Heart left ventricle (tissue), 16 donors: ENCODE data around the gene PBX1. TPM values are rescaled to one million over a fixed set of nuclear protein-coding genes. Genes with fewer than 3 reads are reported as not detected.
A peak's percentile ranks its signal among the peaks of the same experiment; 100 is the strongest.

ENCODE experiments used
- ATAC-seq, 4 donors: fragments of 200-7000 bp; cut with Tn5 transposase; one replicate each; pipeline ENCODE4 v1.9.1; 2020 to 2022; ENCODE audit warnings: moderate library complexity in 4 of 4, mild to moderate bottlenecking in 3 of 4, moderate number of reproducible peaks in 1 of 4
- DNase-seq, 5 donors: peaks; one replicate each; pipeline ENCODE4 v3.0.0-alpha.2; 2020
- H3K27ac ChIP-seq, 12 donors: fragments of 200-600 bp; sonication (generic) in 4 of 12; one replicate each; pipeline versions ENCODE4 v1.5.0 to v1.8.0; 2016 to 2022; ENCODE audit warnings: mild to moderate bottlenecking in 2 of 12
- H3K27me3 ChIP-seq, 9 donors: fragments of 200-600 bp; sonication (generic) in 2 of 9; one replicate each; pipeline versions ENCODE4 v1.5.1 to v1.8.0; 2016 to 2022; ENCODE audit warnings: mild to moderate bottlenecking in 3 of 9
- H3K36me3 ChIP-seq, 9 donors: fragments of 200-600 bp; sonication (generic) in 2 of 9; one replicate each; pipeline versions ENCODE4 v1.5.0 to v1.8.0; 2018 to 2022; ENCODE audit warnings: mild to moderate bottlenecking in 2 of 9
- H3K4me1 ChIP-seq, 12 donors: fragments of 200-600 bp; sonication (generic) in 4 of 12; one replicate each; pipeline versions ENCODE4 v1.5.0 to v1.8.0; 2016 to 2022; ENCODE audit warnings: mild to moderate bottlenecking in 3 of 12
- H3K4me3 ChIP-seq, 12 donors: fragments of 200-600 bp; sonication (generic) in 4 of 12; one replicate each; pipeline versions ENCODE4 v1.5.0 to v1.8.0; 2017 to 2022; ENCODE audit warnings: mild to moderate bottlenecking in 9 of 12, moderate library complexity in 4 of 12
- H3K9me3 ChIP-seq, 12 donors: fragments of 200-600 bp; sonication (generic) in 4 of 12; one replicate each; pipeline versions ENCODE4 v1.5.0 to v1.8.0; 2016 to 2022; ENCODE audit warnings: mild to moderate bottlenecking in 1 of 12
- POLR2A ChIP-seq, 2 donors: fragments of 450-650 bp; IDR thresholded peaks; one replicate each; pipeline ENCODE4 v1.6.1; 2017; ENCODE audit warnings: antibody characterized with exemption in 2 of 2, mild to moderate bottlenecking in 2 of 2, moderate library complexity in 2 of 2
- WGBS, 4 donors: extraction: QIAGEN DNeasy Blood & Tissue Kit in 2 of 4; methylation state at CpG; one replicate each; pipeline versions ENCODE4 v1.1.5 to v1.1.7; 2013 to 2018; 5-methylcytosine and 5-hydroxymethylcytosine counted together
- intact Hi-C, 10 donors: fragments of 100-400 bp; cut with DNase I; formaldehyde crosslinking; loops; one replicate each; pipeline versions ENCODE4 v1.11.1 to v1.14.2; 2022
- polyA plus RNA-seq, 2 donors: library from polyadenylated mRNA; stranded (reverse); fragments of 200-250 nt; gene quantifications; one replicate each; pipeline ENCODE4 v1.2.3, GENCODE V29; 2013
- total RNA-seq, 9 donors: library from RNA; depleted of rRNA in 2 of 9; stranded (reverse); fragments of >200 nt in 2 of 9; fragmentation: NEBNext Ultra II Directional in 3 of 9; extraction: Animal tissue kit (Norgen Biotek cat#: 25700) in 3 of 9; gene quantifications; one replicate each; pipeline versions ENCODE4 v1.1.0 to v1.2.4, GENCODE V29; 2016 to 2023
- TF ChIP-seq, protein P1 (sequence below), 12 donors: fragments of 200-600 bp; sonication (generic) in 4 of 12; IDR thresholded peaks; one replicate each; pipeline versions ENCODE4 v1.5.0 to v1.8.0; 2018 to 2022; ENCODE audit warnings: antibody characterized with exemption in 12 of 12, mild to moderate bottlenecking in 5 of 12
- donor health status: ischemic (EF 13 %, LVEDD 7.1; RV severe dilation, severe dysfunction).
- donor health status: healthy with polysubstance abuse.
- donor health status: DM: no; HTN: yes; CAD: no.
- donor health status: DM: no; HTN: no; CAD: no.
- donor health status: ischemic (EF 25% LVEDD 6.9; RV normal size, moderate dysfunction).
- donor health status: ischemic (EF 25% LVEDD 5.7; RV mildly dilated, moderate dysfunction).
- donor health status: healthy.
- donor health status: DM: yes; HTN: yes; CAD: no.
- donor health status: ischemic (EF 35%, LVEDD 5.7; RV mildly dilated, moderate dysfunction).
- donor health status: nonischemic (EF 11% LVEDD 7.7; RV severe dilation, severe dysfunction).
- donor health status: DM: yes; HTN: yes; CAD: no.
- donor health status: PGD.
- donor health status: ischemic (EF 29% LVEDD 5.4; RV normal size, mild dysfunction).
- donor health status: nonischemic (EF 23%, LVEDD 6.1; RV moderate dilation, normal function).

PBX1 gene
- total and polyA plus RNA-seq, 11 donors: 15.2 to 78.2 (median 59.1) TPM

DNA sequence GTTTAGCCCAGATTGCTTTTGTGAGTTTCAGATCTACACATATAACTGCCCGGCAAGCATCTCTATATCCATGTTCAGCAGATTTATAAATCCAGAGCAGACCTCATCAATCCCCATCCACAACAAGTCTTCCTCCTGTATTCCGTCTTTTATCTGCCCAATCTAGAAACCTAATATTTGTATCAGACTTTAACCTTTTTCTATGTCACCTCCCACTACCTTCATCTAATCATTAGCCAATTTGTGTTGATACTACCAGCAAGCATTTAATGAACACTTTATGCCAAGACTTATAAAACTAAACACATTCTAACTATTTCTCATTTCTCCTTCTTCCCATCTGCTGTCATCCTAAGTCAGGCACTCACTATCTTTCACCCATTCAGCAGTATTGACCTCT, 135.5 kb downstream of the PBX1 start:
- Histone ChIP-seq H3K9me3 (no peaks in the 10 kb centered on the region), H3K27me3 (no peaks in the 10 kb centered on the region), H3K36me3 (peaks cover 0 to 4% (median 0%) of the 10 kb centered on the region in 9 donors), H3K27ac (no peak overlapping the region), H3K4me1 (peaks cover 0 to 16% (median 3%) of the 10 kb centered on the region in 12 donors), H3K4me3 (no peak overlapping the region)
- WGBS, 4 donors: 95 to 98% (median 97%) methylated on average over 2 of the region's 2 CpGs
- ATAC-seq (no peak), DNase-seq (no peak)
- intact Hi-C loops: no loop called here
- TF ChIP-seq, protein P1, sequence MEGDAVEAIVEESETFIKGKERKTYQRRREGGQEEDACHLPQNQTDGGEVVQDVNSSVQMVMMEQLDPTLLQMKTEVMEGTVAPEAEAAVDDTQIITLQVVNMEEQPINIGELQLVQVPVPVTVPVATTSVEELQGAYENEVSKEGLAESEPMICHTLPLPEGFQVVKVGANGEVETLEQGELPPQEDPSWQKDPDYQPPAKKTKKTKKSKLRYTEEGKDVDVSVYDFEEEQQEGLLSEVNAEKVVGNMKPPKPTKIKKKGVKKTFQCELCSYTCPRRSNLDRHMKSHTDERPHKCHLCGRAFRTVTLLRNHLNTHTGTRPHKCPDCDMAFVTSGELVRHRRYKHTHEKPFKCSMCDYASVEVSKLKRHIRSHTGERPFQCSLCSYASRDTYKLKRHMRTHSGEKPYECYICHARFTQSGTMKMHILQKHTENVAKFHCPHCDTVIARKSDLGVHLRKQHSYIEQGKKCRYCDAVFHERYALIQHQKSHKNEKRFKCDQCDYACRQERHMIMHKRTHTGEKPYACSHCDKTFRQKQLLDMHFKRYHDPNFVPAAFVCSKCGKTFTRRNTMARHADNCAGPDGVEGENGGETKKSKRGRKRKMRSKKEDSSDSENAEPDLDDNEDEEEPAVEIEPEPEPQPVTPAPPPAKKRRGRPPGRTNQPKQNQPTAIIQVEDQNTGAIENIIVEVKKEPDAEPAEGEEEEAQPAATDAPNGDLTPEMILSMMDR (IDR thresholded peaks at IDR 0.05): no peak
- no peak for TF ChIP-seq POLR2A (IDR thresholded peaks at IDR 0.05)

GRCh38 chr1:164695956-164696665, 137.1 kb downstream of the PBX1 start:
- Histone ChIP-seq H3K4me1 (peaks cover 0 to 32% (median 11%) of the 10 kb centered on the region in 12 donors), H3K27me3 (no peaks in the 10 kb centered on the region), H3K9me3 (no peaks in the 10 kb centered on the region), H3K36me3 (peaks cover 0 to 4% (median 0%) of the 10 kb centered on the region in 9 donors), H3K27ac (peak overlapping the region in 1 of 12 donors; percentile 44), H3K4me3 (no peak overlapping the region)
- intact Hi-C loops: loop anchor here in 1 of 10 donors (5.0 kb wide), 1 partner anchor 44 kb away; no protein-coding TSS in a partner anchor
- TF ChIP-seq, protein P1 (IDR thresholded peaks at IDR 0.05): no peak
- no peak for TF ChIP-seq POLR2A (IDR thresholded peaks at IDR 0.05)
- WGBS, 4 donors: 57 to 84% (median 65%) methylated on average over 5 of the region's 5 CpGs
- no peak for ATAC-seq
- no peak for DNase-seq

DNA sequence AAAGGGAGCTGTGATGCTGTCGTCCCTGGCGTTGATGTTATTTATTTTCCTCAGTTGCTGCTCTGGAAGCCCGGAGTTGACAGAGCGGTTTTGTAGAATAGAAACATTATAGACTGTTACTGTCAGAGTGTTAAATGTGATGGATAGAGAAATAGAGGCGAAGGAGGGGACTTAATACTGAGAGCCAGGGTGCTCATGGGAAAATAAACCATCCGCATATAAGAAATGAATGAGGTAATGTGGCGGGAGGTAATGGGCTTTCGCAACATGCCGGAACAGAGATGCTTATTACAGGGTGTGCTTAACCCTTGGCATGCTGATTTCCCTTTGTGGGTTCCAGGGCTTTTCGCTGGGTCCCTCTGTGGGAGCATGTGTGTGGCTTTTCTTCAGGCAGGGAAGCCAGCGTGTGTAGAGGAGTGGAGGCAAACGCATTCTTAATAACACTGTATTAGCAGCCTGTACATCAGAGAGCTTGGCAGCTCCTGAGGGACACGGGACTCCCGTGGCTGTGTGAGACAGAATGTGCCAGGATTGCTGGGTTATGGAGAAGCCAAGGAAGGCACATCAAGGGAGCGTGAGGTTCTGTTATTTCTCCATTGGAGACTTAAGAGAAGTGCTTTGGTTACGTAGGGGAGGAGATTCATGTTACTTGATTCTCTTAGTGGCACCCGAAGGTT, 141.0 kb downstream of the PBX1 start:
- TF ChIP-seq, protein P1 (IDR thresholded peaks at IDR 0.05): no peak
- TF ChIP-seq POLR2A (IDR thresholded peaks at IDR 0.05): no peak
- WGBS, 4 donors: 66 to 76% (median 69%) methylated on average over 17 of the region's 17 CpGs
- Histone ChIP-seq H3K27ac (peak overlapping the region in 8 of 12 donors; percentile 4 to 81 (median 45)), H3K9me3 (no peaks in the 10 kb centered on the region), H3K36me3 (no peaks in the 10 kb centered on the region), H3K27me3 (no peaks in the 10 kb centered on the region), H3K4me1 (peaks cover 0 to 61% (median 23%) of the 10 kb centered on the region in 12 donors), H3K4me3 (no peak overlapping the region)
- ATAC-seq (peak; percentile 78 to 88 (median 86)), DNase-seq (peak in 1 of 5 donors; percentile 49)
- intact Hi-C loops: loop anchor here in 5 of 10 donors (5.0 to 10.0 kb wide), 4 partner anchors 48 to 145 kb away; partner anchors contain the start of gene PBX1 (in 1 of the 5)

DNA sequence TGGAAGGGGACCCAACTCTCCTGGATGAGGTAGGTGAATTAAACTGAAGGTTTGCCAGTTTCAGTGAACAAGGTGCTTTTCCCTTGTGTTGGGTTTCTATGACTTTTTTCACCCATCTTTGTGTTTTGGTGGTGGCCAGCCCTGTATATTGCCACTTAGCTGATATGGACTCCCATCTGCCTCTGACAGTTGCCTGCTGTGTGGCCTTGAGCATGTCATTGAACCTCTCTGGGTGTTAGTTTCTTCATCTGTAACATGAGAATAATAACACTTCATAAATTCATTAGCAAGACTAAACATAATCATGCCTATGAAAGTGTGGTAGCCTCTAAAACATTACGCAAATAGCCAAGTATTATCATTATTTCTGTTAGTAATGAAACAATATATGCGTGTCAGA, 141.7 kb downstream of the PBX1 start:
- peak overlapping the region in 4 of 12 donors; percentile 4 to 81 (median 63) for H3K27ac ChIP-seq

More for the DNA sequence above, 141.7 kb downstream of the PBX1 start:
- intact Hi-C loops: loop anchor here in 5 of 10 donors (5.0 to 10.0 kb wide), 3 partner anchors 82 to 146 kb away; partner anchors contain the start of gene PBX1 (in 1 of the 5)
- no peaks in the 10 kb centered on the region for H3K36me3 ChIP-seq
- ATAC-seq (no peak), DNase-seq (no peak)
- H3K9me3 ChIP-seq: no peaks in the 10 kb centered on the region
- no peak overlapping the region for H3K4me3 ChIP-seq
- peaks cover 0 to 62% (median 26%) of the 10 kb centered on the region in 12 donors for H3K4me1 ChIP-seq
- TF ChIP-seq POLR2A (IDR thresholded peaks at IDR 0.05): no peak
- TF ChIP-seq, protein P1 (IDR thresholded peaks at IDR 0.05): no peak
- no peaks in the 10 kb centered on the region for H3K27me3 ChIP-seq
- 96 to 99% (median 97%) methylated on average over 2 of the region's 2 CpGs for WGBS, 4 donors
